Spleen (tissue), 7 donors: Measurements from ENCODE around the gene SLC18A3.

Experiments used
- POLR2A ChIP-seq, 3 donors: fragments of 450-650 bp; IDR thresholded peaks; one replicate each; pipeline ENCODE4 v1.5.1; 2017; ENCODE audit warnings: antibody characterized with exemption in 3 of 3, mild to moderate bottlenecking in 1 of 3
- POLR2AphosphoS5 ChIP-seq, 3 donors: sonication (generic); formaldehyde crosslinking; IDR thresholded peaks; one replicate each; pipeline ENCODE4 v1.5.1; 2017; ENCODE audit warnings: antibody characterized with exemption in 3 of 3
- TF ChIP-seq, protein P1 (sequence below), 11 experiments: fragments of 200-600 bp in 7 of 11; fragments of 450-650 bp in 4 of 11; sonication (generic) in 4 of 11; IDR thresholded peaks in 8 of 11; conservative IDR thresholded peaks in 3 of 11; 1 replicate in 7 of 11; 2 replicates in 4 of 11; pipeline versions ENCODE4 v1.4.0 to v1.8.0; 2016 to 2021; ENCODE audit warnings: antibody characterized with exemption in 11 of 11, inconsistent platforms in 4 of 11, mild to moderate bottlenecking in 1 of 11
- donor health status: DM: no; HTN: no; CAD: no; lungs with moderate emphysema.
- donor health status: DM: no; HTN: no; CAD: no.
- donor health status: DM: no; HTN: no; CAD: no.

- TF ChIP-seq, protein P1, sequence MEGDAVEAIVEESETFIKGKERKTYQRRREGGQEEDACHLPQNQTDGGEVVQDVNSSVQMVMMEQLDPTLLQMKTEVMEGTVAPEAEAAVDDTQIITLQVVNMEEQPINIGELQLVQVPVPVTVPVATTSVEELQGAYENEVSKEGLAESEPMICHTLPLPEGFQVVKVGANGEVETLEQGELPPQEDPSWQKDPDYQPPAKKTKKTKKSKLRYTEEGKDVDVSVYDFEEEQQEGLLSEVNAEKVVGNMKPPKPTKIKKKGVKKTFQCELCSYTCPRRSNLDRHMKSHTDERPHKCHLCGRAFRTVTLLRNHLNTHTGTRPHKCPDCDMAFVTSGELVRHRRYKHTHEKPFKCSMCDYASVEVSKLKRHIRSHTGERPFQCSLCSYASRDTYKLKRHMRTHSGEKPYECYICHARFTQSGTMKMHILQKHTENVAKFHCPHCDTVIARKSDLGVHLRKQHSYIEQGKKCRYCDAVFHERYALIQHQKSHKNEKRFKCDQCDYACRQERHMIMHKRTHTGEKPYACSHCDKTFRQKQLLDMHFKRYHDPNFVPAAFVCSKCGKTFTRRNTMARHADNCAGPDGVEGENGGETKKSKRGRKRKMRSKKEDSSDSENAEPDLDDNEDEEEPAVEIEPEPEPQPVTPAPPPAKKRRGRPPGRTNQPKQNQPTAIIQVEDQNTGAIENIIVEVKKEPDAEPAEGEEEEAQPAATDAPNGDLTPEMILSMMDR (IDR thresholded peaks at IDR 0.05 in 8 of 11, conservative IDR thresholded peaks at IDR 0.05 in 3 of 11) = no peak
- TF ChIP-seq POLR2A (IDR thresholded peaks at IDR 0.05) = no peak
- TF ChIP-seq POLR2AphosphoS5 (IDR thresholded peaks at IDR 0.05) = no peak
These were observed 46.9 kb downstream of the SLC18A3 start for GRCh38 chr10:49656845-49657493.
